ENCODE measurements around the gene NSUN3.
A peak's percentile ranks its signal among the peaks of the same experiment; 100 is the strongest.
"Not testable (repeated sequence)": the region's sequence is repeated elsewhere in the genome, so short reads cannot be mapped to it uniquely, and the experiment has no call there.

The NSUN3 gene

GRCh38 chr3:94062513-94063404 is at the start of gene NSUN3, which contains the start of gene DHFR2:
Gene NSUN3 (plus strand): TSS chr3:94063061. CDS start chr3:94063127, 66 bp downstream.
Gene DHFR2 (minus strand): TSS chr3:94062916. CDS start chr3:94061511, 1,405 bp downstream.
- DNase-seq: peak; percentile 81

- no peak for DNase-seq
Observed at GRCh38 chr3:94015025-94015424, 47.8 kb upstream of the NSUN3 start.

GRCh38 chr3:94019659-94020058 is 43.2 kb upstream of the NSUN3 start:
- no peak for DNase-seq

- no peak for DNase-seq
Observed at GRCh38 chr3:94020293-94020692, 42.6 kb upstream of the NSUN3 start.

GRCh38 chr3:94024385-94024784 is 38.5 kb upstream of the NSUN3 start:
- DNase-seq: no peak

GRCh38 chr3:94026623-94027022 is 36.2 kb upstream of the NSUN3 start:
- DNase-seq: no peak

- DNase-seq: peak; percentile 67
Observed at GRCh38 chr3:94028093-94028837, 34.6 kb upstream of the NSUN3 start, which contains the start of gene STX19. Gene STX19 (minus strand): TSS chr3:94028597. CDS start chr3:94015269, 13,328 bp downstream.

- no peak for DNase-seq
Observed at GRCh38 chr3:94036909-94037507, 25.9 kb upstream of the NSUN3 start.

GRCh38 chr3:94043285-94043684 is 19.6 kb upstream of the NSUN3 start:
- DNase-seq: no peak

GRCh38 chr3:94044100-94044936 is 18.5 kb upstream of the NSUN3 start:
- DNase-seq: not testable (repeated sequence)

- no peak for DNase-seq
Observed at GRCh38 chr3:94046533-94046932, 16.3 kb upstream of the NSUN3 start.

- no peak for DNase-seq
Observed at GRCh38 chr3:94049267-94049666, 13.6 kb upstream of the NSUN3 start.

GRCh38 chr3:94050546-94050945 is 12.3 kb upstream of the NSUN3 start:
- no peak for DNase-seq

- DNase-seq: no peak
Observed at GRCh38 chr3:94061297-94061696, 1.6 kb upstream of the NSUN3 start.

- no peak for DNase-seq
Observed at GRCh38 chr3:94063496-94064119, 747 bp downstream of the NSUN3 start.

- no peak for DNase-seq
Observed at GRCh38 chr3:94064243-94064860, 1.5 kb downstream of the NSUN3 start.

GRCh38 chr3:94065122-94065521 is 2.3 kb downstream of the NSUN3 start:
- DNase-seq: no peak

GRCh38 chr3:94065819-94066480 is 3.1 kb downstream of the NSUN3 start:
- no peak for DNase-seq

- no peak for DNase-seq
Observed at GRCh38 chr3:94066506-94067500, 3.9 kb downstream of the NSUN3 start.

Data from NCI-H748 treated with DMSO at 0.1 percent for 48 hours (cell line).